ACC112 (cell line): ENCODE data around the gene GP9.

Experiments used
- H2AFZ ChIP-seq: fragments of 200-600 bp; sonication (generic); one replicate; pipeline ENCODE4 v1.6.0; 2017; ENCODE audit warnings: antibody characterized with exemption, low read length; ENCODE audit not compliant: unreplicated experiment
- H3K27ac ChIP-seq: fragments of 200-600 bp; sonication (generic); 2 replicates; pipeline ENCODE4 v1.5.1; 2014; ENCODE audit warnings: low read depth, mild to moderate bottlenecking, antibody characterized with exemption, low read length, moderate library complexity
- H3K27me3 ChIP-seq: fragments of 200-600 bp; sonication (generic); 2 replicates; pipeline ENCODE4 v1.6.1; 2014; ENCODE audit warnings: mild to moderate bottlenecking, antibody characterized with exemption, low read length, moderate library complexity, mixed read lengths; ENCODE audit not compliant: insufficient read depth
- H3K36me3 ChIP-seq: fragments of 200-600 bp; sonication (generic); 2 replicates; pipeline ENCODE4 v1.6.1; 2016; ENCODE audit warnings: mild to moderate bottlenecking, antibody characterized with exemption, low read length, moderate library complexity, mixed read lengths; ENCODE audit not compliant: insufficient read depth
- H3K4me1 ChIP-seq: fragments of 200-600 bp; sonication (generic); one replicate; pipeline ENCODE4 v1.6.1; 2016; ENCODE audit warnings: low read length, mixed read lengths; ENCODE audit not compliant: insufficient read depth, unreplicated experiment, control insufficient read depth
- H3K4me3 ChIP-seq: fragments of 200-600 bp; sonication (generic); 2 replicates; pipeline ENCODE4 v1.5.1; 2014; ENCODE audit warnings: mild to moderate bottlenecking, low read depth, low read length
- H3K79me2 ChIP-seq: fragments of 200-600 bp; sonication (generic); one replicate; pipeline ENCODE4 v1.6.0; 2016; ENCODE audit warnings: low read length; ENCODE audit not compliant: control insufficient read depth, unreplicated experiment, insufficient read depth

GP9 gene

DNA sequence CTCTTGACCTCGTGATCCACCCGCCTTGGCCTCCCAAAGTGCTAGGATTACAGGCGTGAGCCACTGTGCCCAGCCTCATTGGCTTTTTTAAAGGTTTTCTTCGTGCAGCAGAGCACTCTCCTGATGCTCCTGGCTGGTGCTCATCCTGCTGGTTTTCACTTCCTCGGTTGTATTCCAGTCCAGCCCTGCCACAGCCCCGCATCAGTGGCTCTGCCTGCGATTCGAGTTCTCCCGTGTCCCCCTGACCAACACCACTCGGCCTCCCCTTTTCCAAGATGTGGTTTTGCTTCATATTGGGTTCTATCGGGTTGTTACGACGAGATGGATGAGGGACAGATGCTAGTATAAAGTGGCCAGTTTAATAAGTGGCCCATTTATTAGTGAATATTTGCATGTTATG is 31.7 kb upstream of the GP9 start:
- no peak overlapping the region for H2AFZ ChIP-seq
- H3K4me3 ChIP-seq = no peak overlapping the region
- no peaks in the 10 kb centered on the region for H3K79me2 ChIP-seq
- H3K27me3 ChIP-seq = peaks cover 13% of the 10 kb centered on the region; the same call in 1 of the 2 replicates
- H3K36me3 ChIP-seq = no peaks in the 10 kb centered on the region
- H3K4me1 ChIP-seq = peaks cover 5% of the 10 kb centered on the region
- H3K27ac ChIP-seq = no peak overlapping the region

- H2AFZ ChIP-seq = no peak overlapping the region
Observed at GRCh38 chr3:129030611-129031010, 30.0 kb upstream of the GP9 start.

DNA sequence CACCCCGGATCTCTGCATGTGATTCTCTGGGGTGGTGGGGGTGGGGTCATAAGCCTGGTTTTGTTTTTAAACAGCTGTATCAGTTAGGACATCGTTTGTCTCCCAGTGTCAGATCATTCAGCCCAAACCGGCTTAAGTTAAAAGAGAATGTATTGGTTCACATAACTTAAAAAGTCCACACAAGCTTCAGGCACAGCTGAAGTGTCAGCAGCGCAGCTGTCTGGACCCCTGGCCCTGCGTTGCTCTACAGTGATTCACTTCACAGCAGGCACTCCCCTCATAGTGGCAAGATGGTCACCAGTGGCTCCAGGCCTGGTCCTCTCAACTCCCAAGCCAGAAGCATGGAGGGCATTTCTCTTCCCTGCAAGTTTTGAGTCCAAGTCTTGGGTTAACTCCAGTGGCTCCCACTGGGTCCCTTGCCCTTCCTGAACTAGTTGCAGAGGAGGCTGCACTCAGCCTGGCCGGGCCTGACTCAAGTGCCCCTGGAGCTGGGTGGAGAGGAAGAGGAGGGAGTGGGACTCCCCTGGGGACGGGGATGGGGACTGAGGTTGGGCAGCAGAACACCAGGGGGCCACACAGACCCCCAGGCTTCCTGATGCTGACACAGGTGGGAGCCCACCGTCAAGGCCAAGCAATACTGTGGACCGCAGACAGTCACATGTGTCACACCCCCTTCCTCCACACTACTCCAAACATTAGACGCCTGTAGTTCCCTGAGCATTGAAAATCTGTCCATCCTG is 28.9 kb upstream of the GP9 start:
- no peak overlapping the region for H3K4me3 ChIP-seq
- no peaks in the 10 kb centered on the region for H3K36me3 ChIP-seq
- no peak overlapping the region for H2AFZ ChIP-seq
- peaks cover 2% of the 10 kb centered on the region for H3K4me1 ChIP-seq
- H3K27ac ChIP-seq = no peak overlapping the region
- H3K27me3 ChIP-seq = peaks cover 3% of the 10 kb centered on the region; the same call in 1 of the 2 replicates
- H3K79me2 ChIP-seq = no peaks in the 10 kb centered on the region

More at GRCh38 chr3:129030611-129031010, 30.0 kb upstream of the GP9 start:
- Histone ChIP-seq H3K27ac (no peak overlapping the region), H3K79me2 (no peaks in the 10 kb centered on the region), H3K36me3 (no peaks in the 10 kb centered on the region), H3K4me3 (no peak overlapping the region), H3K27me3 (peaks cover 13% of the 10 kb centered on the region; the same call in 1 of the 2 replicates), H3K4me1 (peaks cover 5% of the 10 kb centered on the region)

GRCh38 chr3:129032716-129033115 is 27.9 kb upstream of the GP9 start:
- Histone ChIP-seq H3K36me3 (no peaks in the 10 kb centered on the region), H3K27ac (no peak overlapping the region), H3K27me3 (0 out of 2 replicates have a peak, but pooled peaks cover 3% of the 10 kb centered on the region), H3K4me3 (no peak overlapping the region), H2AFZ (no peak overlapping the region), H3K4me1 (no peaks in the 10 kb centered on the region), H3K79me2 (no peaks in the 10 kb centered on the region)

- H3K27me3 ChIP-seq = 0 out of 2 replicates have a peak, but pooled peaks cover 3% of the 10 kb centered on the region
- H3K27ac ChIP-seq = no peak overlapping the region
- H3K79me2 ChIP-seq = no peaks in the 10 kb centered on the region
- no peaks in the 10 kb centered on the region for H3K36me3 ChIP-seq
- H3K4me3 ChIP-seq = no peak overlapping the region
- H3K4me1 ChIP-seq = no peaks in the 10 kb centered on the region
- H2AFZ ChIP-seq = no peak overlapping the region
Observed at GRCh38 chr3:129033151-129033550, 27.4 kb upstream of the GP9 start.

DNA sequence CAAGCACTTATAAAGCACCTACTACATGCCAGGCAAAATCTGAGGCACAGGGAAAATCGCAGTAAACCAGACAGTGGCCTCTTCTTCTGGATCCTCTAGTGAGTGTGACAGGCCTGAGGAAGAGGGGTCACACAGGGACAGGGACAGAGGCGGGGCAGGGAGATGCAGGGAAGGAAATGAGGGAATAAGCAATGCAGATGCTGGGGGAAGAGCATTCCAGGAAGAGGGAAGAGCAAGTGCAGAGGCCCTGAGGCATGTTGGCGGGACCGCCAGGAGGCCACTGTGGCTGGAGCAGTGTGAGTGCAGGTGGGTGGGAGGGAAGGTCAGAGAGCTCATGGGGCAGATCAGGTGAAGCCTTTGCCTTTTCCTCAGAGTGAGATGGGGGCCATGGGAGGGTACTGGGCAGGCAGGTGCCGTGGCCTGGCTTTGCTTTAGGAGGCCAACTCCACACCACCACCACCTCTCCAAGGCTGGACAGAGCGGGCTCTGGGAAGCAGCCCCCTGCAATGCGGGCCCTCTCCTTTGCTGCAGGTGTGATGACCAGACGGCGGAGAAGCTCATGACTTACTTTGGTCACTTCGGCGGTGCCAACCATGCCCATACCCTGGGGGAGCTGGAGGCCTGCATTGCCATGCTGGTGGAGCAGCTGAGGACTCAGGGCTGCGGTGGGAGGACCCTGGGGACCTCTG is 26.8 kb upstream of the GP9 start:
- H2AFZ ChIP-seq = no peak overlapping the region
- no peak overlapping the region for H3K27ac ChIP-seq
- H3K36me3 ChIP-seq = no peaks in the 10 kb centered on the region
- H3K4me1 ChIP-seq = no peaks in the 10 kb centered on the region
- no peak overlapping the region for H3K4me3 ChIP-seq
- H3K79me2 ChIP-seq = no peaks in the 10 kb centered on the region
- H3K27me3 ChIP-seq = 0 out of 2 replicates have a peak, but pooled peaks cover 3% of the 10 kb centered on the region

DNA sequence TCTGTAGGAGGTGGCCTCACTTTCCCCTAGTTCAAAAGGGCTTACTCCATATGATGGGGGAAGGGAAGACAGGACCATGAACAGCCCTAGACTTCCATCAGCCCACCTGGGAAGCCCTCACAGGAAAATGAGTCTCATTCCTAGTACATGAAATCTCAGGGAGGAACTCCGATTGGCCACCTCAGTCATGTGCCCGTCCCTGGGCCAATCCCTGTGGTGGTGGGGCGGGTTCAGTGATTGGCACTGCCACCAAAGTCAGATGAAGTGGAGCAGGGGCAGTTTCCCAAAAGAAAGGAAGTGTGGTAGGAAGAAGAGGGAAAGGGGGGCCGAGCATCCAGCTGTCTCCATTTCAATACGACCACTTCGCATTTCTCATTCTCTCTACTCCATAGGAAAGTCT is 25.9 kb upstream of the GP9 start:
- no peaks in the 10 kb centered on the region for H3K79me2 ChIP-seq
- H3K36me3 ChIP-seq = no peaks in the 10 kb centered on the region
- H3K27ac ChIP-seq = no peak overlapping the region
- 0 out of 2 replicates have a peak, but pooled peaks cover 3% of the 10 kb centered on the region for H3K27me3 ChIP-seq
- H3K4me1 ChIP-seq = no peaks in the 10 kb centered on the region
- no peak overlapping the region for H2AFZ ChIP-seq
- no peak overlapping the region for H3K4me3 ChIP-seq

DNA sequence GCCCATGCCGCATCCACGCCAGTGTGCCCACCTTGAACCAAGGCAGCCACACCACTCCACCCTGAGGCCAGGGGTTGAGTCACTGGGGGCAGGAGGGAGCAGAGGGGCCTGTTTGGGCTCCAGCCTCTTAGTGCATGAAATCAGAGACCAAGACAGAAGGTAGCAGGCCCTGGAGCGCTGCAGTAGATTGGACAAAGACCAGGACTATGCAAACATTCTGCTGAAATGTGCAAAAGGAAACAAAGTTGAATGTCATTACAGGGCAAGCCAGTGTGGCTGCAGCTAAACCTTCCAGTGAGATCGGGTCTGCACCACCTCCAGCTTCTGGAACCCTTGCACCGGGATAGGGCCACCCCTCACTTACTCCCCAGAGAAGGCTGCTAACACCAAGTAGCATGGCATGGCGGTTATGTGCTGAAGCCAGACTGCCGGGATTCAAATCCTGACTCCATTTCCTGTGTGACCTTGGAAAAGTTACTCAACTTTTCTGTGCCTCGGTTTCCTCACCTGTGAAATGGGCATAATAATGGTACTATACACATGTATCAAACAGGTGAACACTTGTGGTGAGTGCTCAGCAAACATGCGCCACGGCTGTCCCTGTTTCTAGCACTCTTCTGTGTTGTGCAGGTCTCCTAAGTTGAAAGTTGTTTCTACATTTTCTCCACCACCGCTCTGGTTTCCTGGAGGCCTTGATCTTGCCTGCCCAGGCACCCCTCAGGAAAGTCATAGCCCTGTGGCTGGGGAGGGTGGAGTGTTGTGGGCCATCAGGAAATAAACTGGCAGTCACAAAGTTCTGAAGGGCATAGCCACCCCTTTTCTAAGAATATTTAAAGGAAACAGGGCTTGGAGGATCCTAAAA is 25.0 kb upstream of the GP9 start:
- Histone ChIP-seq H3K36me3 (no peaks in the 10 kb centered on the region), H2AFZ (no peak overlapping the region), H3K27ac (no peak overlapping the region), H3K79me2 (no peaks in the 10 kb centered on the region), H3K4me3 (no peak overlapping the region), H3K27me3 (no peaks in the 10 kb centered on the region), H3K4me1 (no peaks in the 10 kb centered on the region)

DNA sequence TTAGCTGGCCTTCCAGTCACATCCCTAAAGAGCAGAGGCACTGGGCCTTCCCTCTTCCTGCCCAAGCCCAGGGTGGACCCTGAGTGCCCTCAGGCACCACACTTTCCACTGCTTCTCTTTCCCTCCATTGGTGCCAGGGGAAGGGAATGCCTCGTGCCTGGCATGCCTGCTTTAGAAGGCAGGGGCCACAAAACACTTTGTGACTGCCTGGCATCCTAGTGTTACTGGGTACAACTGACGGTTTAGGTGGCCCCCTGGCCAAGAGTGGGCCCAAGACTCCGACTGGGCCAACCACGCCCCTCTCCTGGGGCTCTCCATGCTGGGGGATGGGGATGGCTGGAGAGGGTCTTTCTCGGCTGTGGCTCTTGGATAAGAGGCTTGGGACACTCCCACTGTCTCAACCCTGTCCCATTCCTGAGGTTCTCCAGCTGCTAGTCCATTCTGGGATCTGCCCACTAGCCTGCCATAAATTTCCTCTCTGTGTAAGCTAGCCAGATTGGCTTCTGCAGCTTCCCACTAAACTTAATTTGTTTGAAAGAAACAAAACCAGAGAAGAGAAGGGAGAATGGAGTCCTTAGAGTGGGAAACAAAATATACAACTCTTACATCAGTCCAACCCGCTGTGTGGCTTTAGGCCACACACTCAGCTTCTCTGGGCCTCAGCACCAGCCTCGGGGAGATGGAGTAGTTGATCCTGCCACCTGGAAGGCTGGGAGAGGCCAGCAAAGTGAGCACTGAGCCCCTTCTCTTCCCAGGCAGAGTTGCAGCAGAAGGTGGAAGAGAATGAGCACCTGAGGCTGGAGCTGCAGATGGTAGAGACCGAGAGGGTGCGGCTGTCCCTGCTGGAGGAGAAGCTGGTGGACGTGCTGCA is 24.1 kb upstream of the GP9 start:
- Histone ChIP-seq H3K4me1 (no peaks in the 10 kb centered on the region), H3K27ac (no peak overlapping the region), H3K36me3 (no peaks in the 10 kb centered on the region), H3K27me3 (no peaks in the 10 kb centered on the region), H3K79me2 (no peaks in the 10 kb centered on the region), H2AFZ (no peak overlapping the region), H3K4me3 (no peak overlapping the region)

GRCh38 chr3:129037093-129037419 is 23.5 kb upstream of the GP9 start:
- Histone ChIP-seq H3K4me3 (no peak overlapping the region), H3K79me2 (no peaks in the 10 kb centered on the region), H3K27me3 (no peaks in the 10 kb centered on the region; the same call in 1 of the 2 replicates), H2AFZ (no peak overlapping the region), H3K4me1 (no peaks in the 10 kb centered on the region), H3K36me3 (no peaks in the 10 kb centered on the region), H3K27ac (no peak overlapping the region)
